Body of pancreas (tissue), 4 donors: ENCODE results near the gene COL4A6. TPM values are rescaled to one million over a fixed set of nuclear protein-coding genes. Genes with fewer than 3 reads are reported as not detected.

Source experiments
- ATAC-seq: fragments of 150-250 bp; one replicate; pipeline ENCODE4 v1.9.1; 2016
- DNase-seq, 4 donors: peaks; one replicate each; pipeline ENCODE4 v3.0.0-alpha.2; 2019
- H3K27ac ChIP-seq, 4 donors: fragments of 200-600 bp; sonication (generic); 1 replicate in 3 of 4; 2 replicates in 1 of 4; pipeline versions ENCODE4 v1.5.1 to v1.6.1; 2016 to 2019; ENCODE audit warnings: mild to moderate bottlenecking in 1 of 4, mixed read lengths in 1 of 4, moderate library complexity in 1 of 4
- H3K27me3 ChIP-seq, 2 donors: fragments of 200-600 bp; sonication (generic); one replicate each; pipeline ENCODE4 v1.6.0; 2016; ENCODE audit warnings: mild to moderate bottlenecking in 1 of 2
- H3K36me3 ChIP-seq, 2 donors: fragments of 200-600 bp; sonication (generic); replicated peaks in 1 of 2; 2 replicates each; pipeline ENCODE4 v1.5.1; 2016; ENCODE audit warnings: low read depth in 2 of 2; ENCODE audit not compliant: insufficient read depth in 1 of 2
- H3K4me1 ChIP-seq: fragments of 200-600 bp; sonication (generic); one replicate; pipeline ENCODE4 v1.6.0; 2016
- H3K4me3 ChIP-seq, 2 donors: fragments of 200-600 bp; sonication (generic); 1 replicate in 1 of 2; 2 replicates in 1 of 2; pipeline ENCODE4 v1.5.1; 2016 to 2019
- H3K9me3 ChIP-seq, 3 donors: fragments of 200-600 bp; sonication (generic); 1 replicate in 2 of 3; 2 replicates in 1 of 3; pipeline ENCODE4 v1.5.1; 2016
- POLR2A ChIP-seq, 3 donors: fragments of 450-650 bp; IDR thresholded peaks; one replicate each; pipeline ENCODE4 v1.6.1; 2016; ENCODE audit warnings: antibody characterized with exemption in 3 of 3, mild to moderate bottlenecking in 2 of 3
- WGBS, 2 donors: methylation state at CpG; one replicate each; pipeline ENCODE4 v1.1.5; 2017; 5-methylcytosine and 5-hydroxymethylcytosine counted together
- intact Hi-C: fragments of 100-400 bp; cut with DNase I; formaldehyde crosslinking; loops from one replicate; pipeline ENCODE4 v1.15.1; 2023
- total RNA-seq, 2 donors: library from RNA; depleted of rRNA; stranded (reverse); fragments of >200 nt; gene quantifications; one replicate each; pipeline ENCODE4 v1.1.0, GENCODE V29; 2016
- TF ChIP-seq, protein P1 (sequence below), 7 experiments: fragments of 450-650 bp in 4 of 7; fragments of 200-600 bp in 3 of 7; sonication (generic) in 3 of 7; IDR thresholded peaks; one replicate each; pipeline ENCODE4 v1.5.1; 2016 to 2019; ENCODE audit warnings: antibody characterized with exemption in 7 of 7

The COL4A6 gene
- total RNA-seq, 2 donors from 2014 or later: under 0.01 to 0.52 TPM

DNA sequence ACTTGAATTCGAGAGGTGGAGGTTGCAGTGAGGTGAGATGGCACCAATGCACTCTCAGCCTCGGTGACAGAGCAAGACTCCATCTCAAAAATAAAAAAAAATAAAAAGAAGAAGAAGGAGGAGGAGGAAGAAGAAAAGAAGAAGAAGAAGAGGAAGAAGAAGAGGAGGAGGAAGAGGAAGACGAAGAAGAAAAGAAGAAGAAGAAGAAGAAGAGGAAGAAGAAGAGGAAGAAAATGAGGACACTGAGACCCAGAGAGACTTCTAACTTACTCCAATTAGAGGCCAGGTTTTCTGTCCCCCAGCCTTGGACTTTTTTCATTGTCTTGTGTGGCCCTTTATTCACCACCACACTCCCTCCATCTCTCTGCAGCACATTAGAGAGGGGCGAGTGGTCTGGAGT lies 276.0 kb downstream of the COL4A6 start:
- H3K27me3 ChIP-seq: no peaks in the 10 kb centered on the region
- 78 to 90% methylated on average over 4 of the region's 4 CpGs for WGBS, 2 donors
- H3K4me3 ChIP-seq: no peak overlapping the region
- H3K9me3 ChIP-seq: no peaks in the 10 kb centered on the region
- ATAC-seq (no peak), DNase-seq (no peak)
- H3K27ac ChIP-seq: no peak overlapping the region
- no peak for TF ChIP-seq POLR2A (IDR thresholded peaks at IDR 0.05)
- intact Hi-C loops: no loop called here
- no peaks in the 10 kb centered on the region for H3K4me1 ChIP-seq
- no peaks in the 10 kb centered on the region for H3K36me3 ChIP-seq

DNA sequence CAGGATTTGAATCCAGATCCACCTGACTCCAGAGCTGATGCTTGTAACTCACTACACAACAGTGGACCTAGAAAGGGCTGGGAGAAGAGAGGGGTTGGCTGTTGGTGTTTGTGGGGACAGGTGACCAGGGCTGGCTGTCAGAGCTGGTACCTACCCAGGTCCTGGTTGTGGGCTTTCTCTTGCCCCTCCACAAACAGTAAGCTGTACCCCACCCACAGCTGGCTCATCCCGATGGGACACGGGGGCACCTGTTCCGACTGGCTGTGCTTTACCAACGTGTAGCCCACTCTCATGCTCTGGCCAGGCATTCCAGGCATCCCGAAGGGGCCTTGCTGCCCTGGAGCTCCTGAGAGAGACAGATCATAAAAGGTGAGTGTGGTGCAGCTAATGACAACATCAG lies 277.9 kb downstream of the COL4A6 start:
- no peaks in the 10 kb centered on the region for H3K4me1 ChIP-seq
- no peaks in the 10 kb centered on the region for H3K36me3 ChIP-seq
- no peak overlapping the region for H3K4me3 ChIP-seq
- 83% methylated on average over 5 of the region's 5 CpGs; no CpG with 5 or more reads in 1 of the 2 donors for whole genome bisulfite sequencing, 2 donors
- ATAC-seq (no peak), DNase-seq (no peak)
- intact Hi-C loops: no loop called here
- no peaks in the 10 kb centered on the region for H3K9me3 ChIP-seq
- TF ChIP-seq, protein P1, sequence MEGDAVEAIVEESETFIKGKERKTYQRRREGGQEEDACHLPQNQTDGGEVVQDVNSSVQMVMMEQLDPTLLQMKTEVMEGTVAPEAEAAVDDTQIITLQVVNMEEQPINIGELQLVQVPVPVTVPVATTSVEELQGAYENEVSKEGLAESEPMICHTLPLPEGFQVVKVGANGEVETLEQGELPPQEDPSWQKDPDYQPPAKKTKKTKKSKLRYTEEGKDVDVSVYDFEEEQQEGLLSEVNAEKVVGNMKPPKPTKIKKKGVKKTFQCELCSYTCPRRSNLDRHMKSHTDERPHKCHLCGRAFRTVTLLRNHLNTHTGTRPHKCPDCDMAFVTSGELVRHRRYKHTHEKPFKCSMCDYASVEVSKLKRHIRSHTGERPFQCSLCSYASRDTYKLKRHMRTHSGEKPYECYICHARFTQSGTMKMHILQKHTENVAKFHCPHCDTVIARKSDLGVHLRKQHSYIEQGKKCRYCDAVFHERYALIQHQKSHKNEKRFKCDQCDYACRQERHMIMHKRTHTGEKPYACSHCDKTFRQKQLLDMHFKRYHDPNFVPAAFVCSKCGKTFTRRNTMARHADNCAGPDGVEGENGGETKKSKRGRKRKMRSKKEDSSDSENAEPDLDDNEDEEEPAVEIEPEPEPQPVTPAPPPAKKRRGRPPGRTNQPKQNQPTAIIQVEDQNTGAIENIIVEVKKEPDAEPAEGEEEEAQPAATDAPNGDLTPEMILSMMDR (IDR thresholded peaks at IDR 0.05): no peak
- TF ChIP-seq POLR2A (IDR thresholded peaks at IDR 0.05): no peak
- H3K27ac ChIP-seq: no peak overlapping the region
- H3K27me3 ChIP-seq: no peaks in the 10 kb centered on the region

DNA sequence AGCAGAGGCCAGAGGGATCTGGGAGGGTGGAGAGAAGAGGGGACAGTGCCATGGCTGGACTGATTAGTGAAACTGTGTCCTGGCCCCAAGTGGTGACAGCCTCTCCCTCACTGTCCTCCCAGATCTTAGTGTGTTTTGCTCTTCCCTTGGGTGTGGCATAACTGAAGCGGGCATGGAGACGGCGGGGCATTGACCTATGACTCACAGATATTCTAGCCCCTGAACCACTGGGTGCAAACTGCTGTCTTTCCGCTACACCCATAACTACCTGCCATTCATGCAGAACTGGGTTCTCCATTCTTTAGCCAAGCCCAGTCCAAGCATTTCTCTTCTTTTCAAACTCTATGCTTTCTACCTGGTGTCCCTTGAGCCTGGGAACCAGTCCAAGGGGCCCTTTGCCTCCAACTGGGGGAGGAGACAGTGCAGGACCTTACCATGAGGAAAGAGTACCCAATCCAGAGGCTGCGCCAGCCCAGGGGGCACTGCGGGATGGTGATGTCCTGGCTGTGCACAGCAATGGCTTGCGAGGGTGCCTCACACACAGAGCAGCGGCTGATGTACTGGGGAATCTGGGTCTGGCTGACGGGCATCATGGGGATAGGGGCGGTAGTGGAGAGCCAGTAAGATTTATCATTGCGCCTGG lies 279.1 kb downstream of the COL4A6 start:
- H3K4me3 ChIP-seq: no peak overlapping the region
- H3K27me3 ChIP-seq: no peaks in the 10 kb centered on the region
- DNase-seq: no peak
- no peak for ATAC-seq
- intact Hi-C loops: no loop called here
- 90 to 92% methylated on average over 7 to 8 of the region's 11 CpGs for WGBS, 2 donors
- H3K4me1 ChIP-seq: no peaks in the 10 kb centered on the region
- H3K9me3 ChIP-seq: no peaks in the 10 kb centered on the region
- TF ChIP-seq, protein P1 (IDR thresholded peaks at IDR 0.05): no peak
- TF ChIP-seq POLR2A (IDR thresholded peaks at IDR 0.05): no peak
- no peak overlapping the region for H3K27ac ChIP-seq
- no peaks in the 10 kb centered on the region for H3K36me3 ChIP-seq

DNA sequence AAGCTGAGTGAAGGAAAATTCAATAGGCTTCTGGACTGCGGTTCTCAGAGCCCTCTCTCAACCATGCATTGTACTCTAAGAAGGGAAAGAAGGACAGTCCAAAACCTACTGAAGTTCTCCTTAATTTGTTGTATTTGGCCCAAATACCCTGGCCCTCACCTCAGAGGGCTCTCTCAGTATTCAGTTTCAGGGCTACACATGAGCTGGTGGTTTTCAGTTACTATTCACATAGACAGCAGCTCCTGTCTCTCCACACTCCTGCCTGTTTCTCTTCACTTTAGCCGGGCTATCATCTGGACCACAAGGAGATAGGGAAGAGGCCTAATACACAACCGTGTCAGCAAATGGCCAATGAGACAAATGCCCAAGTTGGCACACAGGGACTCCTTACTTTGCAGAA lies 280.6 kb downstream of the COL4A6 start:
- intact Hi-C loops: no loop called here
- no peak for TF ChIP-seq POLR2A (IDR thresholded peaks at IDR 0.05)
- TF ChIP-seq, protein P1 (IDR thresholded peaks at IDR 0.05): no peak
- Histone ChIP-seq H3K27ac (no peak overlapping the region), H3K36me3 (no peaks in the 10 kb centered on the region), H3K4me1 (no peaks in the 10 kb centered on the region), H3K4me3 (no peak overlapping the region), H3K27me3 (no peaks in the 10 kb centered on the region), H3K9me3 (no peaks in the 10 kb centered on the region)
- no peak for DNase-seq
- 70 to 91% methylated on average over 3 of the region's 3 CpGs for WGBS, 2 donors
- ATAC-seq: no peak

DNA sequence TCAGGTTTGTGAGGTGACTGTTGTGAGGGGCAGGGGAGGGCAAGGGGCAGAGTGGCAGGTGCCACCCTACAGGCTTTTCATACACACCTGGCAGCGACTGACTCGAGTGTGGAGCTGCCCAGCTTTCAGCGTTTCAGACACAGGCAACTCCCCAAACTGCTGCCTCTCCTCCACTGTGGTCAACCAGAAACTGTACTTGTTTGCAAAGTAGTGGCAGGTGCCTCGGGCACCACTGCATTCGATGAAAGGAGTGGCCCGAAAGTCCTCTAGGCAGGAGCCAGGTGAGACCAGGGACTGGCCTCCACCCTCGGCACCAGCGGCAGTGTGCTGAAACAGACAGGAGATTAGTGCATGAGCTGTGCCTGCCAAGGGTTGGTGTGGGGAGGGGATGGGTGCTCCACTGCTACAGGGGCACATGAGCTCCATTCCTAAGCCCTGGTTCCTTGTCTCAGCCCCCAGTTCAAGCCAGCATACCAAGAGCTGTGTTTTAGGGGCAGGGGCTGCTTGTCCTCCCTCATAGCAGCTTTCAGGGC lies 281.2 kb downstream of the COL4A6 start:
- Histone ChIP-seq H3K27ac (no peak overlapping the region), H3K4me1 (no peaks in the 10 kb centered on the region), H3K36me3 (no peaks in the 10 kb centered on the region), H3K4me3 (no peak overlapping the region), H3K27me3 (no peaks in the 10 kb centered on the region), H3K9me3 (no peaks in the 10 kb centered on the region)
- WGBS, 2 donors: 83 to 100% methylated on average over 2 of the region's 8 CpGs
- DNase-seq: no peak
- ATAC-seq: no peak
- intact Hi-C loops: no loop called here
- TF ChIP-seq, protein P1 (IDR thresholded peaks at IDR 0.05): no peak
- TF ChIP-seq POLR2A (IDR thresholded peaks at IDR 0.05): no peak
